ENCODE data around the gene SCN8A.

SCN8A gene

DNA sequence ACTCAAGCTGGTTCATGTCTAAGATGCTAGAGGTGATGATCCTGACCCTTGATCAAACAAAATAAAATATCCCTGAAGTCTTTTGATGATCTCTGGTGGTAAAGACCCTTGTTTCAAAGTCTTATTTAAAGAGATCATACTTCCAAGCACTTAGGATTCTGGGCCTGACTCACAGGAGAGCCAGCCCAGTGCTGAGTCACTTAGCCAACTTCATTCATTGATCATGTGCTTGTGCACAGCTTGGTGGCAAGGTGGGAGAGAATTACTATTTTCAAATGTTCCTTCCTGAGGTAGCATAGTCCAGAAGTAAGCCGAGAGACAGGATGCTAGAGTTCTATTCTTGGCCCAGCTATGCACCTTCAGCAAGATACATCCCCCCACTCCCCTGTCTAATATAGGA lies 40.6 kb downstream of the SCN8A start:
- POLR2A ChIA-PET, result no interaction called here
- DNase-seq, result peak in 2 of 3 donors; percentile 20 to 33
- Histone ChIP-seq H3K4me3 (ENCODE audit: control insufficient read depth in 1 of 7, extremely low read depth in 1 of 7, insufficient read depth in 4 of 7, low read depth in 2 of 7, low read length in 6 of 7) (no peak overlapping the region), H3K4me1 (ENCODE audit: control extremely low read depth in 1 of 4, control insufficient read depth in 4 of 4, insufficient read depth in 4 of 4, low read length in 3 of 4) (no peaks in the 10 kb centered on the region), H3K27ac (ENCODE audit: insufficient read depth in 1 of 2, low read depth in 1 of 2, low read length in 2 of 2, poor library complexity in 1 of 2, severe bottlenecking in 2 of 2) (no peak overlapping the region), H3K9me3 (ENCODE audit: control extremely low read depth in 1 of 5, control insufficient read depth in 4 of 5, insufficient read depth in 2 of 5, low read depth in 1 of 5, low read length in 4 of 5) (no peaks in the 10 kb centered on the region), H3K27me3 (replicated peaks in 2 of 5; ENCODE audit: control insufficient read depth in 4 of 5, insufficient read depth in 5 of 5, low read length in 4 of 5) (no peaks in the 10 kb centered on the region), H3K36me3 (ENCODE audit: control insufficient read depth in 4 of 4, insufficient read depth in 4 of 4, low read length in 3 of 4) (no peaks in the 10 kb centered on the region)
- no CpG with 5 or more reads among the region's 1 CpG for WGBS (ENCODE audit: insufficient coverage)
- CTCF ChIA-PET, result no interaction called here

DNA sequence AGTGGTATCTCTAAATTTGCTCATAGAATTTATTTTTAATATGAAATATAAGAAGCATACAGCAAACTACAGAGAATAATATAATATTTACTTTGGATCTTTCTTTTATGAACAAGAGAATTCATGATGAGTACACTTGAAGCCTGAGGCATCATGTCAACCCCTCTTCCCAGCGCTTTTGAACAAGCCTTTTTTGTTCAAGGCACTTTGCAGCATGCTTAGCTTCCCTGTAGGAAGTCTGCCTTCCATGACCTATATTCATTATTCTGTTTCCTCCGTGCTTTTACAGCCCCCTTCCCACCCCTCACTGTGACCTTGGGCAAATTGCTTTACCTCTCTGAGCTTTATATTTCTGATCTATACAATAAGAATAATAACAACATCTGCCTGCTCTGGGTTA lies 41.6 kb downstream of the SCN8A start:
- POLR2A ChIA-PET, result no interaction called here
- Histone ChIP-seq H3K4me3 (ENCODE audit: control insufficient read depth in 1 of 7, extremely low read depth in 1 of 7, insufficient read depth in 4 of 7, low read depth in 2 of 7, low read length in 6 of 7) (no peak overlapping the region), H3K27ac (ENCODE audit: insufficient read depth in 1 of 2, low read depth in 1 of 2, low read length in 2 of 2, poor library complexity in 1 of 2, severe bottlenecking in 2 of 2) (no peak overlapping the region), H3K36me3 (ENCODE audit: control insufficient read depth in 4 of 4, insufficient read depth in 4 of 4, low read length in 3 of 4) (no peaks in the 10 kb centered on the region), H3K9me3 (ENCODE audit: control extremely low read depth in 1 of 5, control insufficient read depth in 4 of 5, insufficient read depth in 2 of 5, low read depth in 1 of 5, low read length in 4 of 5) (peaks cover 0 to 5% (median 2%) of the 10 kb centered on the region in 5 experiments), H3K4me1 (ENCODE audit: control extremely low read depth in 1 of 4, control insufficient read depth in 4 of 4, insufficient read depth in 4 of 4, low read length in 3 of 4) (no peaks in the 10 kb centered on the region), H3K27me3 (replicated peaks in 2 of 5; ENCODE audit: control insufficient read depth in 4 of 5, insufficient read depth in 5 of 5, low read length in 4 of 5) (no peaks in the 10 kb centered on the region)
- no peak for DNase-seq
- 100% methylated on average over 2 of the region's 2 CpGs for WGBS (ENCODE audit: insufficient coverage)
- CTCF ChIA-PET, result no interaction called here

DNA sequence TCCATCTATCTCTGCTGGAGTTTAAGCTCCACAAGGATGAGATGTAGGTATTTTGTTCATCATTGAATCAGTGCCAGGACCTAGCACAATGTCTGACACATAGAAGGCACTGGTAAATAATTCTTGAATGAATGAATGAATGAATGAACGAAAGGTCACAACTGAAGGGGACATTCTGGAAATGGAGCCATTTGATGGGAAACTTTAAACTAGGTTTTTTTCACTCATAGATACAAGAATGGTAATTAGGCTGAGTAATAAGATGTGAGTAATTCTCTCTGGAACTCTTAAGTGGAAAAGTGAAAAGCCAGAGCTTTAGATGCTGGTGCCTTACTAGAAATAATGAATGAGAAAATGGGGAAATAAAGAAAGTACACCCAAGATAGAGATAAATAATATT lies 44.3 kb downstream of the SCN8A start:
- Histone ChIP-seq H3K4me3 (ENCODE audit: control insufficient read depth in 1 of 7, extremely low read depth in 1 of 7, insufficient read depth in 4 of 7, low read depth in 2 of 7, low read length in 6 of 7) (no peak overlapping the region), H3K36me3 (ENCODE audit: control insufficient read depth in 4 of 4, insufficient read depth in 4 of 4, low read length in 3 of 4) (no peaks in the 10 kb centered on the region), H3K27ac (ENCODE audit: insufficient read depth in 1 of 2, low read depth in 1 of 2, low read length in 2 of 2, poor library complexity in 1 of 2, severe bottlenecking in 2 of 2) (no peak overlapping the region), H3K27me3 (replicated peaks in 2 of 5; ENCODE audit: control insufficient read depth in 4 of 5, insufficient read depth in 5 of 5, low read length in 4 of 5) (no peaks in the 10 kb centered on the region), H3K9me3 (ENCODE audit: control extremely low read depth in 1 of 5, control insufficient read depth in 4 of 5, insufficient read depth in 2 of 5, low read depth in 1 of 5, low read length in 4 of 5) (peaks cover 0 to 17% (median 2%) of the 10 kb centered on the region in 5 experiments), H3K4me1 (ENCODE audit: control extremely low read depth in 1 of 4, control insufficient read depth in 4 of 4, insufficient read depth in 4 of 4, low read length in 3 of 4) (no peaks in the 10 kb centered on the region)
- 100% methylated on average over 1 of the region's 1 CpG for WGBS (ENCODE audit: insufficient coverage)
- ChIA-PET CTCF (no interaction called here), POLR2A (no interaction called here)
- DNase-seq, result no peak

- H3K36me3 ChIP-seq (ENCODE audit: control insufficient read depth in 4 of 4, insufficient read depth in 4 of 4, low read length in 3 of 4), result no peaks in the 10 kb centered on the region
- peaks cover 0 to 17% (median 2%) of the 10 kb centered on the region in 5 experiments for H3K9me3 ChIP-seq (ENCODE audit: control extremely low read depth in 1 of 5, control insufficient read depth in 4 of 5, insufficient read depth in 2 of 5, low read depth in 1 of 5, low read length in 4 of 5)
- no peak for DNase-seq
- POLR2A ChIA-PET, result no interaction called here
- no peaks in the 10 kb centered on the region for H3K27me3 ChIP-seq (replicated peaks in 2 of 5; ENCODE audit: control insufficient read depth in 4 of 5, insufficient read depth in 5 of 5, low read length in 4 of 5)
- H3K27ac ChIP-seq (ENCODE audit: insufficient read depth in 1 of 2, low read depth in 1 of 2, low read length in 2 of 2, poor library complexity in 1 of 2, severe bottlenecking in 2 of 2), result no peak overlapping the region
- H3K4me3 ChIP-seq (ENCODE audit: control insufficient read depth in 1 of 7, extremely low read depth in 1 of 7, insufficient read depth in 4 of 7, low read depth in 2 of 7, low read length in 6 of 7), result no peak overlapping the region
- no peaks in the 10 kb centered on the region for H3K4me1 ChIP-seq (ENCODE audit: control extremely low read depth in 1 of 4, control insufficient read depth in 4 of 4, insufficient read depth in 4 of 4, low read length in 3 of 4)
- CTCF ChIA-PET, result no interaction called here
- WGBS (ENCODE audit: insufficient coverage), result no CpG with 5 or more reads among the region's 3 CpGs
These were observed 45.5 kb downstream of the SCN8A start for GRCh38 chr12:51636581-51636980.

DNA sequence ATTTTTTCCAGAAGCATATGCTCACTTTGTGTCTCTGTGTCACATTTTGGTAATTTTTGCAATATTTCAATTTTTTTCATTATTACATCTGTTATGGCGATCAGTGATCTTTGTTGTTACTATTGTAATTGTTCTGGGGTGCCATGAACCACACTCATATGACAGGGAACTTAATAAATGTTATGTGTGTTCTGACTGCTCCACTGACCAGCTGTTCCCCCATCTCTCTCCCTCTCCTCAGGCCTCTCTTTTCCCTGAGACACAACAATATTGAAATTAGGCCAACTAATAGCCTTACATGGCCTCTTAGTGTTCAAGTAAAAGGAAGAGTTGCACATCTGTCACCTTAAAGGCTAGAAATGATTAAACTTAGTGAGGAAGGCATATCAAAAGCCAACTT lies 46.0 kb downstream of the SCN8A start:
- WGBS (ENCODE audit: insufficient coverage), result no CpG with 5 or more reads among the region's 1 CpG
- no peak for DNase-seq
- ChIA-PET CTCF (no interaction called here), POLR2A (no interaction called here)
- Histone ChIP-seq H3K4me1 (ENCODE audit: control extremely low read depth in 1 of 4, control insufficient read depth in 4 of 4, insufficient read depth in 4 of 4, low read length in 3 of 4) (no peaks in the 10 kb centered on the region), H3K4me3 (ENCODE audit: control insufficient read depth in 1 of 7, extremely low read depth in 1 of 7, insufficient read depth in 4 of 7, low read depth in 2 of 7, low read length in 6 of 7) (no peak overlapping the region), H3K36me3 (ENCODE audit: control insufficient read depth in 4 of 4, insufficient read depth in 4 of 4, low read length in 3 of 4) (no peaks in the 10 kb centered on the region), H3K27ac (ENCODE audit: insufficient read depth in 1 of 2, low read depth in 1 of 2, low read length in 2 of 2, poor library complexity in 1 of 2, severe bottlenecking in 2 of 2) (no peak overlapping the region), H3K9me3 (ENCODE audit: control extremely low read depth in 1 of 5, control insufficient read depth in 4 of 5, insufficient read depth in 2 of 5, low read depth in 1 of 5, low read length in 4 of 5) (peaks cover 0 to 17% (median 2%) of the 10 kb centered on the region in 5 experiments), H3K27me3 (replicated peaks in 2 of 5; ENCODE audit: control insufficient read depth in 4 of 5, insufficient read depth in 5 of 5, low read length in 4 of 5) (no peaks in the 10 kb centered on the region)

DNA sequence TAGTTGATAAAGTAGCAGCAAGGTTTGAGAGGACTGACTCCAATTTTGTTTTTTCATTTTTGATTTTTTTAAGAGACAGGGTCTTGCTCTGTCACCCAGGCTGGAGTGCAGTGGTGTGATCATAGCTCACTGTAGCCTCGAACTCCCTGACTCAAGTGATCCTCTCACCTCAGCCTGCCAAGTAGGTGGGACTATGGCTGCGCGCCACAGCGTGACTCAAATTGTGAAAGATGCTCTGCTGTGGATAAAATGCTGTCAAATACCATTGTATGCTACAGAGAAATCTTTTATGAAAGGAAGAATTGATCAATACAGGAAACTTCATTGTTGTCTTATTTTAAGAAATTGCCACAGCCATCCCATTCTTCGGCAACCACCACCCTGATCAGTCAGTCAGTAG lies 48.3 kb downstream of the SCN8A start:
- Histone ChIP-seq H3K9me3 (ENCODE audit: control extremely low read depth in 1 of 5, control insufficient read depth in 4 of 5, insufficient read depth in 2 of 5, low read depth in 1 of 5, low read length in 4 of 5) (peaks cover 0 to 17% (median 2%) of the 10 kb centered on the region in 5 experiments), H3K27me3 (replicated peaks in 2 of 5; ENCODE audit: control insufficient read depth in 4 of 5, insufficient read depth in 5 of 5, low read length in 4 of 5) (no peaks in the 10 kb centered on the region), H3K4me1 (ENCODE audit: control extremely low read depth in 1 of 4, control insufficient read depth in 4 of 4, insufficient read depth in 4 of 4, low read length in 3 of 4) (no peaks in the 10 kb centered on the region), H3K4me3 (ENCODE audit: control insufficient read depth in 1 of 7, extremely low read depth in 1 of 7, insufficient read depth in 4 of 7, low read depth in 2 of 7, low read length in 6 of 7) (no peak overlapping the region), H3K36me3 (ENCODE audit: control insufficient read depth in 4 of 4, insufficient read depth in 4 of 4, low read length in 3 of 4) (no peaks in the 10 kb centered on the region), H3K27ac (ENCODE audit: insufficient read depth in 1 of 2, low read depth in 1 of 2, low read length in 2 of 2, poor library complexity in 1 of 2, severe bottlenecking in 2 of 2) (no peak overlapping the region)
- CTCF ChIA-PET, result interaction anchor here (0.6 kb wide), 1 partner anchor 16 kb away, joined by 4 read pairs; no protein-coding TSS in a partner anchor
- POLR2A ChIA-PET, result no interaction called here
- WGBS (ENCODE audit: insufficient coverage), result 100% methylated on average over 1 of the region's 5 CpGs
- DNase-seq, result no peak

- DNase-seq, result no peak
- Histone ChIP-seq H3K4me3 (ENCODE audit: control insufficient read depth in 1 of 7, extremely low read depth in 1 of 7, insufficient read depth in 4 of 7, low read depth in 2 of 7, low read length in 6 of 7) (no peak overlapping the region), H3K9me3 (ENCODE audit: control extremely low read depth in 1 of 5, control insufficient read depth in 4 of 5, insufficient read depth in 2 of 5, low read depth in 1 of 5, low read length in 4 of 5) (peaks cover 0 to 15% (median 2%) of the 10 kb centered on the region in 5 experiments), H3K36me3 (ENCODE audit: control insufficient read depth in 4 of 4, insufficient read depth in 4 of 4, low read length in 3 of 4) (no peaks in the 10 kb centered on the region), H3K4me1 (ENCODE audit: control extremely low read depth in 1 of 4, control insufficient read depth in 4 of 4, insufficient read depth in 4 of 4, low read length in 3 of 4) (no peaks in the 10 kb centered on the region), H3K27me3 (replicated peaks in 2 of 5; ENCODE audit: control insufficient read depth in 4 of 5, insufficient read depth in 5 of 5, low read length in 4 of 5) (no peaks in the 10 kb centered on the region), H3K27ac (ENCODE audit: insufficient read depth in 1 of 2, low read depth in 1 of 2, low read length in 2 of 2, poor library complexity in 1 of 2, severe bottlenecking in 2 of 2) (no peak overlapping the region)
- ChIA-PET POLR2A (no interaction called here), CTCF (interaction anchor here (0.7 kb wide), 1 partner anchor 10 kb away, joined by 3 read pairs; no protein-coding TSS in a partner anchor)
These were observed 51.3 kb downstream of the SCN8A start for GRCh38 chr12:51642286-51642685.

Data from common myeloid progenitor, CD34-positive (primary cell).